GM20431 (cell line): ENCODE results near the gene SNX25.

Source experiments
- in situ Hi-C: fragments of 300-500 bp; cut with MseI, MboI; formaldehyde crosslinking; loops from one replicate; pipeline ENCODE4 v1.15.0; 2020; ENCODE audit warnings: low sequenced_read_pairs; ENCODE audit not compliant: unreplicated experiment

Gene SNX25

GRCh38 chr4:185395238-185395955, 186.0 kb downstream of the SNX25 start, which contains the start of gene LRP2BP:
Gene LRP2BP, minus strand, starts transcription at chr4:185395924. Its CDS starts 17,738 bp downstream, at chr4:185378186.
- in situ Hi-C loops = no loop called here

- in situ Hi-C loops = no loop called here
Measured at GRCh38 chr4:185395956-185396723, 186.7 kb downstream of the SNX25 start.

GRCh38 chr4:185396724-185397385, 187.5 kb downstream of the SNX25 start, which contains the start of gene ANKRD37:
Gene ANKRD37, plus strand, starts transcription at chr4:185396841. Its CDS starts 83 bp downstream, at chr4:185396924.
- in situ Hi-C loops = no loop called here

- in situ Hi-C loops = no loop called here
Measured at GRCh38 chr4:185398618-185399017, 189.2 kb downstream of the SNX25 start.

GRCh38 chr4:185399466-185399865, 190.1 kb downstream of the SNX25 start:
- in situ Hi-C loops = no loop called here

GRCh38 chr4:185404031-185404430, 194.6 kb downstream of the SNX25 start:
- in situ Hi-C loops = no loop called here

GRCh38 chr4:185405296-185405999, 196.1 kb downstream of the SNX25 start:
- in situ Hi-C loops = no loop called here

GRCh38 chr4:185408432-185408831, 199.0 kb downstream of the SNX25 start:
- in situ Hi-C loops = no loop called here

GRCh38 chr4:185411849-185412248, 202.5 kb downstream of the SNX25 start:
- in situ Hi-C loops = no loop called here

GRCh38 chr4:185412412-185412811, 203.0 kb downstream of the SNX25 start:
- in situ Hi-C loops = no loop called here
